GM15510 (cell line): Measurements from ENCODE around the gene MAPK8.

Experiments used
- POLR2A ChIP-seq: IDR thresholded peaks from 3 replicates; pipeline ENCODE4 v1.6.1; 2011; ENCODE audit warnings: borderline replicate concordance; ENCODE audit not compliant: insufficient read length; ENCODE audit errors: extremely low read depth

The MAPK8 gene

GRCh38 chr10:48412933-48413332 lies 106.5 kb downstream of the MAPK8 start:
- no peak for TF ChIP-seq POLR2A

DNA sequence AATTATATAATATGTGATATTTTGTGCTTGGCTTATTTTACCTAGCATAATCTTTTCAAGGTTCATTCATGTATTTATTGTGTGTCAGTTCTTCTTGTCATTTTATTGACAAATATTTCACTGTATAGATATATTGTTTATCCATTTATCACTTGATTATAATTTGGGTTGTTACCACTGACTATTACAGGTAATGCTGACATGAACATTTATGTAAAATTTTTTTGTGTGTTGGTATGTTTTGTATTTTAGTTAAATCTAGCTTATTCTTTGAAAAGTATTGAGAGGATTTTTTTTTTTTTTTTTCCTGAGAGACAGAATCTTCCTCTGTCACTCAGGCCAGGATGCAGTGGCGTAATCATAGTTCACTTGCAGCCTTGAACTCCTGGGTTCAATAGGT lies 107.7 kb downstream of the MAPK8 start:
- TF ChIP-seq POLR2A: no peak

- TF ChIP-seq POLR2A: no peak
Measured at GRCh38 chr10:48414778-48415177, 108.3 kb downstream of the MAPK8 start.

DNA sequence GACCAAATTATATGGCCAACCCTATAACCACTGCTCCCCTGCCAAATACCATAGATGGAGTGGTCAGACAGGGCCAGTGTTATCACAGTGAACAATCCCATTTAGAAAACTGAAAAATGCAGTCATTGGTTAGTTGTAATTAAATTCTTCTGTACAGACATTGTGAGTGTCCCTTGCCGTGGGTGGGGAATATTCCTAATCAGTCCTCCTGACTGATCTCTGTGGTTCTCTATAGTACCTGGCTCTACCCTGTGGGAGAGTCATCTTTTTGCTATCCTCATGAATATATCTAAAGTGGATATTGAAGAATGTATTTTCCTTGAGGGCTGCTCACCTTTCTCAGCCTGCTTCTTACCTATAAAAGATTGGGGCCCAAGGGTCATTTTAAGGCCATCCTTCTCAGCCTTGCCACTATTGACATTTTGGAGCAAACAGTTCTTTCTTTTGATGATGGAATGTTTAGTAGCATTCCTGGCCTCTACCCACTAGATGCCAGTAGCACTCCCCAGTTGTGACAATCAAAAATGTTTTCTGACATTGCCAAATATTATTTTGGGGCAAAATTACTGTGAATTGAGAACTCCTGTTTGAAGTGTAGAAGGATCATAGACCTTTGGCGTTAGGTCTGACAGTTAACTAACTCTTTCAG lies 110.2 kb downstream of the MAPK8 start:
- TF ChIP-seq POLR2A: no peak

DNA sequence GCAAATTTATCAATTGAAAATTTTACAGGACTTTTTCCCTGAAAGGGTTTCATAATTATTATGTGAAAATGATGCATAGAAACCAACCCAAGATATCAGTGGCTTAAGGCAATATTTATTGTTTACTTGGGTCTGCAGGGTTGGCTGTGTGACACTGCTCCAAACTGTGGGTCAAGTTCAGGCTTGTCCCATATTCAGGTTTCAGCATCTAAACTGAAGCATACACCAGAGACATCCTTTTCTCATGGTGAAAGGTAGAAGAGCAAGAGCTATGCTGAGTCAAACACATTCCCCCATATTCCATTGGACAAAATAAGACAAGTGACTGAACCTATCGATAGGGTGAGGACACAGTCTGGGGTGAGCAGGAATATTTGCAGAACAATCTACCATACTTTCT lies 110.9 kb downstream of the MAPK8 start:
- no peak for TF ChIP-seq POLR2A

DNA sequence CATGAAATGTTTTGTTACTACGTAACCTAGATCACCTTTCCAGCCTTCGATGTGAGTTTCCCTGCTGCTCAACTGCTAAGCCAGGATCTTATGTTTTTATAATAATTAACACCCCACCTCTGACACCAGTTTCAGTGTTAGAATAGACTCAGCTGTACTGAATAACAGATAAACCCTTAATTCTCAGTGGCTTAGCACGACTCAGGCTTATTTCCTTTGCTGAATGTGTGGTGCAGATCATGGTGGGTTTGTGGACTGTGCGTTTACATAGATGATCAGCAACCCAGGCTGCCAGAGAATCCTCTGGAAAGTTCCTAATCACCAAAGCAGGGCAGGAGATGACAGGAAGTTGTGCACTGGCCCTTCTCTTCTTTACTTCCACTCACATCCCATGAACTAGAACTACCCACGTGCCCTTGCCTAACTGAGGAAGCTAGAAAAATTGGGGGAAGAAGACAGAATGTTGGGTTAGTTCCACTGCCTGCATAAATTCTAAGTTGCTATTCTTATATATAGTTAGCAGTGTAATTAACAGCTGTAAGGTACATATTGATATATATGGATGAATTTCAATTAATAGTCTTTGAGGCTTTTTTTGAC lies 111.8 kb downstream of the MAPK8 start:
- no peak for TF ChIP-seq POLR2A

- no peak for TF ChIP-seq POLR2A
Measured at GRCh38 chr10:48419714-48420113, 113.2 kb downstream of the MAPK8 start.

GRCh38 chr10:48423884-48424283 lies 117.4 kb downstream of the MAPK8 start:
- no peak for TF ChIP-seq POLR2A

GRCh38 chr10:48428896-48429295 lies 122.4 kb downstream of the MAPK8 start:
- no peak for TF ChIP-seq POLR2A

GRCh38 chr10:48429309-48429708 lies 122.8 kb downstream of the MAPK8 start:
- TF ChIP-seq POLR2A: no peak

DNA sequence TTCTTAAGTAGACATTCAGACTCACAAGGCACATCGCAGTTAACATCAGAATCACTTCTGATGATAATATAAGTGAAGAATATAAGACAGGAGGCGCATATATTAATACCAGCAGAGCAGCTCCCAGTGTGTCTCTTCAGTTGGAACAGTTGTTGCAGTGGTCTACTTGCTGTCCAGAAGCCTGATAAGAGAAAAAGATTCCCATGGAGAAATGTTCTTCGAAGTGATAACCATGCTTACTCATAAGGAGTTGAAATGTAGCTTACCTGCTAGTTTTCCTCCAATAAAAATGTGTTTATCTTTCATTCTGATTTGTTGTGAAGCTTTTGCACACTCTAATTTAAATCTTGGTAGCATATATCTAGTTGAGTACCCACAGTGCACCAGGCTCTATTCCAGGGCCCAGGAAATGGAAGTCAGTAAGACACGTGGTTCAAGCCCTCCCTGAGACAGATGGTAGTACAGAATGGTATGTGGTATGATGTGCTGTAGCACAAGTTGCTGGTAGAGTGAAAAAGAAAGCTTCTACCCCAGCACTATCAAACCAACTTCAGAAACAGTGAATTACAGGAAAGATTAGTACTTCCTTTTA lies 124.0 kb downstream of the MAPK8 start:
- no peak for TF ChIP-seq POLR2A

DNA sequence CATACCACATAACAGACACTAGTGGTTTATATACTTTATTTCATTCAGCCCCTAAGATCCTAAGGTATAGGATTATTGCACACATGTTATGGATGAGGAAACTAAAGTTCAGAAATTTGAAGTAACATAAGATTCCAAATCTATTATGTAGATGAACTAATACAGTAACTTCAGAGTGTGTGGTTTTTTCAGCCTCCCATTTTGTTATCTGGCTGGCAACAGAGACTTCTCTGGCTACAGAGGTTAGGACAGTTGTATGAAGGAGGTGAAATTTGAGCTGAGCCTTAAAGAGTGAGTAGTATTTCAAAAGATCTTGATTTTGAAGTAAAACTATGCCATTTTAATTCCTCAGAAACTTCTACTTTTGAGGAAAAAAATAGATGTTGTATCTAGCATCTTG lies 125.4 kb downstream of the MAPK8 start:
- TF ChIP-seq POLR2A: no peak

- TF ChIP-seq POLR2A: no peak
Measured at GRCh38 chr10:48437546-48437945, 131.1 kb downstream of the MAPK8 start.

GRCh38 chr10:48439031-48439430 lies 132.6 kb downstream of the MAPK8 start:
- no peak for TF ChIP-seq POLR2A

GRCh38 chr10:48439581-48440041 lies 133.1 kb downstream of the MAPK8 start:
- no peak for TF ChIP-seq POLR2A

- no peak for TF ChIP-seq POLR2A
Measured at GRCh38 chr10:48440771-48441170, 134.3 kb downstream of the MAPK8 start.
